GM18520 (cell line): Measurements from ENCODE around the gene TTC28.

Source experiments
- ATAC-seq: cut with Tn5 transposase; IDR thresholded peaks from one replicate; pipeline ENCODE4 v1.9.1; 2021; ENCODE audit not compliant: unreplicated experiment

TTC28 gene

DNA sequence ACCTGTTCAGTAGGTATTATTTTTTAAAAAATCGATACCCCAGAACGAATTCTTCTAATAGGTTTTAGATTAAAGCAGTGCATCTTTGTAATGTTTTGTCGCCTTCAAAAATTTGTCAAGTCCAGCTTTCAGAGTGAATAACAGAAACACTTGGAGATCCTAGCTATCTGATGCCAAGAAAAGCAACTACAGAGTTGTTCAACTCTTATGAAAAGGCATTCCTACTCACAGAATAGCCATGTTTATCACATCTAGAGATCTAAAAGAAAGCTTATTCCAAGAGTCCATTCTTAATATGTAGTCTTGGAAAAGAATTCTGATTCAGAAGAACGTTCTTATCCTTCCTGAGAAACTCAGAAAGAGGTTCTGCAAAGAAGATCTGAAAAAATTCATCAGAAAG, 268.5 kb downstream of the TTC28 start:
- ATAC-seq = no peak

- ATAC-seq = no peak
Measured at GRCh38 chr22:28410050-28410816, 269.4 kb downstream of the TTC28 start.

- ATAC-seq = no peak
Measured at GRCh38 chr22:28408709-28409108, 270.9 kb downstream of the TTC28 start.

- no peak for ATAC-seq
Measured at GRCh38 chr22:28407645-28408044, 272.0 kb downstream of the TTC28 start.

DNA sequence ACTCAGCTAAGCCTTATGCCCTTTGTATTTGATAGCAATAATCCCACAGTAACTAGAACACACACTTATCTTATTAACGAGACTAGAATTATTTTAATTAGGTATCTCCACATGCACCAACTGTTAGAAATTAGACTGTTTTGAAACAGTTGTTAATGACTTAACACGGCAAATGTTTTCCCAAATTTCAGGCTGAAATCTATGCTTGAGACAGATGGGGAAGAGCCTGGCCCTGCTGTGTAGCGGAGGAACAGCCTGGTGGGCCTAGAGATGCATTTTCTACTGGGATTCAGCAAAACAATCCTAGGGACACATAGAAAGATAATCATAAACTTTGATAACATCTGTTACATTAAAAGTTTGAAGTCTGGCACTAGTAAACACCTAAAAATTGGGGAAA, 273.4 kb downstream of the TTC28 start:
- ATAC-seq = no peak

- ATAC-seq = no peak
Measured at GRCh38 chr22:28405588-28405987, 274.1 kb downstream of the TTC28 start.

- no peak for ATAC-seq
Measured at GRCh38 chr22:28402539-28402938, 277.1 kb downstream of the TTC28 start.

- no peak for ATAC-seq
Measured at GRCh38 chr22:28402060-28402459, 277.6 kb downstream of the TTC28 start.

DNA sequence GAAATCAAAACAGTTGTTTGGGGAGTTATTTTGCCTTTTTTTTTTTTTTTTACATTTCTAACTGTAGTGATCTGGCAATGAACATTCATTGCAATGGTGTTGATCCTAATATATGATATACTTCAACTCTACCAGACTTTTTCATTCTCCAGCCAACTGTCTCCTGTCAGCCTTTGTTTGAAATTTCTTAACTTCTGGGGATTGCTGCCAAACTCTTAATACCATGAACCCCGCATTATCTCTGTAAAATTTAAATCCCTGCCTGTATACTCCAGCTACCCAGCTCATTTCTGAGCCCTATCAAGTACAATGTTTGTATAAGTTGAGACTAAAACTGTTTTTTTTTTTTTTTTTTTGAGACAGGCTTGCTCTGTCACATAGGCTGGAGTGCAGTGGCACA, 280.7 kb downstream of the TTC28 start:
- no peak for ATAC-seq

DNA sequence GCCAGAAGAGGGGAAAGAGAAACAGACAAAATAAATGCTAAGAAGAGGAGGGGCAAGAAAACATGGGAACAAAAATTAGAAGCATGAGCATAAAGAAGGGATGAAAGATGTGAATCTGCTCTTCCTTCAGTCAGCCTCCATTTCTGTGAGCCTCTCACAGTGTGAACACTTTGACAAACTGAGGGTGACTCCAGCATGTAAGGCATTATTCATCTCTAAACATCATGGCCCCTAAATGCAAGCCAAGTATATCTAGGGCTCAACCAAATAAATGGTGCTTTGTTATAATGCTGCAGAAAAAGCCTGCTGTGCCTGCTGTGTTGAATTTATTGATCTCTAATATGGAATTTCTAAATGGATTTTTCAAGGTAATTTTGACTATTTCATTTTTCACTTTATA, 281.3 kb downstream of the TTC28 start:
- ATAC-seq = no peak

- ATAC-seq = no peak
Measured at GRCh38 chr22:28397306-28397705, 282.3 kb downstream of the TTC28 start.

- no peak for ATAC-seq
Measured at GRCh38 chr22:28395920-28396753, 283.5 kb downstream of the TTC28 start.

- no peak for ATAC-seq
Measured at GRCh38 chr22:28395520-28395919, 284.1 kb downstream of the TTC28 start.

DNA sequence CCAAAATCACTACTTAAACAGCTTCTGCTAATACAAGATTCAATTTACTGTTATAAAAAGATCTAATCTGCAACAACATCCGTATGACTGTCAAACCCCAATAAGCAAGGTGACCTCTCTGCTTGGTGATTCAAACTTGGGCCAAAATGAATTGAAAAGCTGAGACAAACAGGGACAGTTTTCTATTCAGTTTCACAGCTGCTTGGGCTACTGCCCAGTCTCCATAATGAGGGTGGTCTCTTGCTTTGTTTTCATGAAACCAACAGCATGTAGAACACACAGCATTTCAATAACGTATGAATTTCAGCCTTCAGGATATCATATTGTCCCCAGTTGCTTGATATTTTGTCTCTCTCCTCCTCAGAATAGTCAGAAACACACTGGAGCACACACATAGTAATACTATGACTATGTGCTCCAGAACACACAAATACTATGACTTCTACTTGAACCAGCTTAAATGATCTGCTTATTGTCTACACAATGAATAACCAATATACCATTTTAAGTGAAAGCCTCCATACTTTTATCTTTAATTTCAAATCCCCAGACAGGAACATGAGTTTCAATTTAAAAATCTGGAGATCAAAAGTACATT, 285.0 kb downstream of the TTC28 start:
- ATAC-seq = no peak

DNA sequence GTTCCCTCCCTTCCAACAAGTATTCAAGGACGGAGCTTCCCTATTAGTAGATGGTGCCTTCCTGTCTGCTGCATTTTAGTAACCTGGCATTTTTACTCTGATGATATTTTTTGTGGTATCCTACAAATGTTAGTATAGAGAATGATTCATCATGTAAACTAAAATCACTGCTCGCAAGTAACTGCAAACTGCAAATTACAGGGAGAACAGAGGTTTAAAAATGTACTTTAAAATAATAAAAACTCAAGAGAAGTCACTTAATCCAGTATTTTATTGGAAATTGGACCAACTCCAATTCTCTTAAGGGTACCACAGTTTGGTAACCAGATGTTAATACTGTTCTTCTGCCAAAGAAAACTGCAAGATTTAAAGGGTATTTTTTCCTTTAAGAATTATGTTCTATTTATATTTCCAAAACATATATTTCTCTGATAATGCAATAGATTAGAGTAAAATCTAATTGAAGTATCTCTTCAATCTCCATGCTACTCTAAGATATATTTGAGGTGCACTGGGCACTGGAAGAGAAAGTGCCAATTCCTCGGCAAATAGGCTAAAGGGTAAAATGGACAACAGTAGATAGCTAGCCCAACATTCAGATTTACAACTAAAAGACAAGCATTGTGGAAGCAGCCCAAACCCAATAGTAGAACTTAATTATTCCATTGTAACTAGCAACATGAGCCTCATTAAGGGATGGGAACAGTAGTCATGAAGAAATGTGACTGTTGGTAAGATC, 298.0 kb downstream of the TTC28 start:
- no peak for ATAC-seq

GRCh38 chr22:28379951-28380350, 299.7 kb downstream of the TTC28 start:
- no peak for ATAC-seq

DNA sequence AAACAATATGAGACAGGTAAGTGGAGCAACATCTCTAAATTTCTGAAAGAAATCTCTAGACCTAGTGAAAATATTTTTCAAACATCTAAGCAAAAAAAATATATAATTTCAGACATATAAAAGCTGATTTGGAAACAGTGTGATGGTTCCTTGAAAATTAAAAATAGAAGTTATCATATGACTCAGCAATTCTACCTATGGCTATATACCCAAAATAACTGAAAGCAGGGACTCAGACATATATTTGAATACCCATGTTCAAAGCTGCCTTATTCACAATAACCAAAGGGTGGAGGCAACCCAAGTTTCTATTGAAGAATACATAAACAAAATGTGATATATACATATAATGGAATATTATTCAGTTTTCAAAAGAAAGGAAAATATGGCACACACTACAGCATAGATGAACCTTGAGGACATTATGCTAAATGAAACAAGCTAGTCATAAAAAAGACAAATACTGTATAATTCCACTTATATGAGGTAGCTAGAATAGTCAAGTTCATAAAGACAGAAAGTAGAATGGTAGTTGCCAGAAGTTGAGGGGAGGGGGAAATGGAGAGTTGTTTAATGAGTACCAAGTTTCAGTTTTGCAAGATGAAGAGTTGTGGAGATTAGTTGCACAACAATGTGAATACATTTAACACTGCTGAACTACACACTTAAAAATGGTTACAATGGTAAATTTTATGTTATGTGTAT, 300.4 kb downstream of the TTC28 start:
- ATAC-seq = no peak

DNA sequence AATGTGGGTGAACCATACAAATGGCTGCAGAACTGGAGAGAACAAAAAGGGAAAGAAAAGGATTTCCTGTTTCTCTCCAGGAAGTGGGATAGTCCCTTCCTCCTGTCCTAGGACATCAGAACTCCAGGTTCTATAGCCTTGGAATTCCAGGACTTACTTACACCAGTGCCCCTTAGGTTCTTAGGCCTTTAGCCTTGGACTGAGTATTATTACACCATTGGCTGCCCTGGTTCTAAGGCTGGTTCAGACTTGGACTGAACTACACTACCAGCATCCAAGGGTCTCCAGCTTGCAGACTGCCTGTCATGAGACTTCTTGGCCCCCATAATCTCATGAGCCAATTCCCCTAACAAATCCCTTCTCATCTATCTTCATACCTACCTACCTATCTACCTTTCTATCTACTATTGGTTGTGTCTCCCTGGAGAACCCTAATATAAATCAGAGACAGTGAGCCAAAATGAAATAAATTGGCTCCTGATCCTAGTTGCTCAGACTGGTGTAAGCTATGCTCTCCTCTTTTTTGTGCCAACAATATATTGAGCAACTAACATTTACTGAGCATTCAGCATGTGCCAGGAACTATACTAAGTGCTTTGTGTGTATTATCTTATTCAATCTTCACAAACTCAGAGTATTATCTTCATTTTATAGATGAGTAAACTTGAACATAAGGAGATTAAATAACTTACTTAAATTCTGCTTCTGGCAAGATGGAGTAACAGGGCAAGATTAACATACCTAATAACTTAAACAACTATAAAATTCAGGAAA, 303.7 kb downstream of the TTC28 start:
- no peak for ATAC-seq

DNA sequence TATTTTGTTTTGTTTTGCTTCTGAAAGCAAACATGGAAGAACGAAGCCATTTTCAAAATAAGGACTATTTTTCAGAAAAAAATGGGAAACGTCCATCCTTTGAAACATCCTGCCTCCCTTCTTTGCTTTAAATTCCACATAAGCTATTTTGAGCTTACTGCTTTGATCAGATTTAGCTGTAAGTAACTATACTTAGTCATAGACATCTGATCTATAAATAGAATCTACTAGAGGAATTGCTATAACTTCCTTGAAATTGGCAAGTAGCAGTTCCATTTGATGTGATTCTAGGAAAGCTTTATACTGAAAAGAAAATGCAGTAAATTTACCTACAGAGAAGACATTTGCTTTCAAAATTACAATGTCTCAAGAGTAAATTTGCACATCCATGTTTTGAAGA, 305.8 kb downstream of the TTC28 start:
- ATAC-seq = no peak

DNA sequence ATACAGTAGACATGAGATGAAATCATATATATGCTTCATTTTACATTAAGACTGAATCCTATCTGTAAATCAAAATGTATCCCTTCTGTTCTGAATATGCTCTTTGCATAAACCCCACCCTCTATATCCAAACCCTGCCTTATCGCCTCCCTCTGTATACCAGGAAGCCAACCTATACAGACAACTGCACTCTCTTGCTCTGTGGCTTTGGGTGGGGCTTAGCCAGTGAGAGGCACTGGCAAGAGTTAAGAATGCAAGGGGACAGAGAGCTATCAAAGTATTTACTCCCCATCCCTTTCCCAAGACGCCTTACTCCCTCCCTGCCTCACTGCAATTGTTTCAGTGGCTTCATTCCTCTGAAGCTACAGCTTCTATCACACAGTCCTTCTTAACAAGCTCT, 309.8 kb downstream of the TTC28 start:
- no peak for ATAC-seq
